AG04449 (cell line): ENCODE data around the gene FANCL.
"Not testable (repeated sequence)": the region's sequence is repeated elsewhere in the genome, so short reads cannot be mapped to it uniquely, and the experiment has no call there.

Experiments
- CTCF ChIA-PET: fragments of 350-600 bp; formaldehyde crosslinking; extraction: SDS; loops from one replicate; lab custom pipeline; 2021; ENCODE audit warnings: antibody characterized with exemption; lab: Yijun Ruan, JAX
- POLR2A ChIA-PET: fragments of 400-600, 350-600 bp; formaldehyde crosslinking; extraction: SDS; loops from one replicate; lab custom pipeline; 2020; ENCODE audit warnings: antibody characterized with exemption, inconsistent platforms; lab: Yijun Ruan, JAX
- DNase-seq: peaks from one replicate; pipeline ENCODE4 v3.0.0-alpha.2; 2010; ENCODE audit warnings: low read depth, low spot score
- H3K4me3 ChIP-seq: 2 replicates; pipeline ENCODE4 v1.5.1; 2011; ENCODE audit warnings: low read depth, mild to moderate bottlenecking, control low read depth, low read length
- CTCF ChIP-seq: IDR thresholded peaks from one replicate; pipeline ENCODE4 v1.5.1; 2011; ENCODE audit warnings: mild to moderate bottlenecking, moderate library complexity, low read length, control low read depth, inconsistent platforms; ENCODE audit not compliant: insufficient read depth; ENCODE audit errors: missing control alignments

Gene FANCL

GRCh38 chr2:58235170-58235569 lies 6.0 kb downstream of the FANCL start:
- CTCF ChIA-PET: no interaction called here
- no peak for TF ChIP-seq CTCF
- DNase-seq: no peak
- POLR2A ChIA-PET: no interaction called here
- H3K4me3 ChIP-seq: no peak overlapping the region

GRCh38 chr2:58228299-58228698 lies 12.8 kb downstream of the FANCL start:
- CTCF ChIA-PET: no interaction called here
- POLR2A ChIA-PET: no interaction called here
- no peak for TF ChIP-seq CTCF

GRCh38 chr2:58227171-58227917 lies 13.8 kb downstream of the FANCL start:
- TF ChIP-seq CTCF: no peak
- POLR2A ChIA-PET: no interaction called here
- CTCF ChIA-PET: interaction anchor here (0.9 kb wide), 1 partner anchor 11 kb away, joined by 4 read pairs; no protein-coding TSS in a partner anchor
- H3K4me3 ChIP-seq: no peak overlapping the region
- no peak for DNase-seq

More at GRCh38 chr2:58228299-58228698, 12.8 kb downstream of the FANCL start:
- H3K4me3 ChIP-seq: no peak overlapping the region
- DNase-seq: no peak

DNA sequence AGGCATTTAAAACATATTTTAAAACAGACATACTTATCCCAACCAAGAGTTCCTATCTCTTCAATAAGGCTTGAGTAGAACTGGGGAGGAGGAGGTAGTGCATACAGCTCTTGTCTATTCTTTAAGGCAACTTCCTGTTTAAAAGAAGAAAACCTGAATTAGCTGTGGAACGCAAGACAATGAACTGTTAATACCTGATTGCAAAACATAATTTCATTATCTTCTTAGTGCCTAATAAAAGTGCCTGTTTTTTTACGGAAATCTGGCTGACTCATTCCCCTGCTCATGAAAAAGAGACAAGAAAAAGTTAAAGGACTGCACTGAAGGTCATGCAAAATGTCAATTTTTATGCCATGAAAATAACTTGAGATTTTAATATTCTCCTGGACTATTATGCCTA lies 19.2 kb downstream of the FANCL start:
- CTCF ChIA-PET: interaction anchor here (1.6 kb wide), 1 partner anchor 17 kb away, joined by 4 read pairs; no protein-coding TSS in a partner anchor

GRCh38 chr2:58215429-58215828 lies 25.7 kb downstream of the FANCL start:
- CTCF ChIA-PET: no interaction called here
- POLR2A ChIA-PET: no interaction called here
- DNase-seq: no peak
- no peak overlapping the region for H3K4me3 ChIP-seq
- TF ChIP-seq CTCF: no peak

More for the DNA sequence above, 19.2 kb downstream of the FANCL start:
- DNase-seq: no peak
- POLR2A ChIA-PET: no interaction called here
- no peak for TF ChIP-seq CTCF
- H3K4me3 ChIP-seq: no peak overlapping the region

GRCh38 chr2:58210951-58211568 lies 30.1 kb downstream of the FANCL start:
- CTCF ChIA-PET: interaction anchor here (1.4 kb wide), 1 partner anchor 79 kb away, joined by 4 read pairs; no protein-coding TSS in a partner anchor
- DNase-seq, POLR2A ChIA-PET, H3K4me3 ChIP-seq: not testable (repeated sequence)
